Inflammatory macrophage treated with lipopolysaccharide for 1 hour (primary cell): ENCODE results near the gene OSM.

Source experiments
- DNase-seq, 2 donors: peaks; one replicate each; pipeline ENCODE4 v3.0.0-alpha.2; 2020 to 2022

Gene OSM

GRCh38 chr22:30261134-30261533 is 5.5 kb downstream of the OSM start:
- peak; percentile 72 to 73 for DNase-seq

DNA sequence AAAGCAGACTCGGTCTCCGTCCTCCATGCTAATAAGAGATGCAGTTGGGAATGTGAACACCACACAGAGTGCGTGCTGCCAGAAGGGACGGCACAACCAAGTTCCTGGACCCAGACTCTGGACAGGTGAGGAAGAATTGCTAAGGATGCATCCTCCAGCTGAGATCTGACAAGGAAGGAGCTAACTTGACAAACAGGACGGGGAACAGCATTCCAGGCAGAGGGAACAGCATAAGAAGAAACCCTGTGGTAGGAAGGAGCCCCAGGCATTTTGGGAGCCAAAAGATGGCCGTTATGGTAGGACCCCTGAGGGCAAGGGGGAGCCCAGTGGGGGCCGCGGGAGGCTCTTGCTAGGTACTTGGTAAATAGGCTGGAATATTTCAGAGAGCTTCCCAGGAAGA is 6.0 kb downstream of the OSM start:
- no peak for DNase-seq

DNA sequence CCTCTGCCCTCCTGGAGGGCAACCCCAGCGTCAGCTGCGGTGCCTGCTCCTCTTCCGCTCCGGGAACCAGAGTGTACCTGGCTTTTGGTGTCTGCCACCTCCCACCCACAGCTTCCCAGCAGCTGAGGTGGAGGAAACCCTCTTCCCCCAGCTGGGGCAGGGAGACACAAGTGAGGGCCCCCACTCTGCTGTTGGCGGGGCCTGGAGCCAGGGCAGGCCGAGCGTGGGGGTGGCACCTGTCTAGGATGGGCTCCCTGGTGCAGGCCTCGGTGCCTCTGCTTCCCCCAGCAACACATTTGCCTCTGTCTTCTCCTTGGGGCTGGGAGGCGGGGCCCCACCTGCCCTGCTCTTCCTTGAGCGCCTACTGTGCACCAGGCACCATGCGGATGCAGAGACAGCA is 6.4 kb downstream of the OSM start:
- no peak for DNase-seq

DNA sequence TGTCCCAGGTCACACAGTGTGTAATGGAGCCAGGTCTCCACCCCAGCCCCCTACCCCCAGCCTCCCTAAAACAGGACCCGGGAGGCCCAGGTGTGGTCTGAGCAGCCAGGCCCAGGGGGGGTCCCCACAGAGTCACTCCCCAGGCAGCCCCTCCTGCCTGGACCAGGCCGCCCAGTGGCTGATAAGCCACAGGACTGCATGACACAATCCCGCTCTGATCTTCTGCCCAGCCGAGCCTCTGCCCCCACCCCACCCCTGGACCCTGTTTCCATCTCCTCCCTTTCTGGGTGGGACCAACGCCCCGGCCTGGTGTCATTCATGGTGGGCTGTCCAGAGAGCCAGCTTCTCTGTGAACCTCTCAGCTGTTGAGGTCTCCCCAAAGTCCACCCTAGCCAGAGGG is 12.3 kb downstream of the OSM start:
- DNase-seq = no peak

GRCh38 chr22:30253205-30253852 is 13.3 kb downstream of the OSM start:
- DNase-seq = no peak

DNA sequence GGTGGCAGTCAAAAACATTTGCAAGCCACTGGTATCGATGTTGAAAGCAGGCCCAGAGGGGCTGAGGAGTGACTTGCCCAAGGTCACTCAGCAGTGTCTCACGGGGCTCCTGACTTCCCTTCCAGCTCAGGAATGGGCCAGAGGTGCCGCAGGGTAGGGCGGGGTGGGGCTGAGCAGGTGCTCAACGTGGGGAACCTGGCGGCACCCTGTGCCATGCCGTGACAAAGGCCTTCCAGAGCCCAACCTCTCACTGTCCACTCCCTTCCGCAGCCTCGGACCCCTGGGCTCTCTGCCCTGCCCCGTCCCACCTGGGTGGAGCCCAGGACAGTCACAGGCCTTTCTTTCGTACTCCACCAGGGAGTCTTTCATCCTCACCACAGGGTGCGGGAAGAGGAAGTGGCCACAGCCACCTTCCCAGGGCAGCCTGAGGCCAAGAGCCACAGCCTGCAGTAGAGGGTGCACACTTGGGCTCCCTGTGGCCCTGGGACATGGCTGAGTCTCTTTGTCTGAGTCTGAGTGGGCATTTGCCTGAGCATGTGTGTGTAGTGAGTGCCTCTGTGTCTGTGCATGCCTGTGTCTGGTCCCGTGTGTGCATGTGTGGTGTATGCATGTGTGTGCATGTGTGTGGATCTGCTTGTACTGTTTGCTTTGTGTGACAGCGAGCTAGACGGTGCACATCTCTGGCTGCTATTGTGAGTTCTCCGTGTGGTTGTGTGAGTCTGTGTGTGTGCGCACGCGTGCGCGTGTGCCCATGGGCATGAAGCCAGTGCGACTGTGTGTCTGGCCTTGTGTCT is 14.0 kb downstream of the OSM start:
- DNase-seq = no peak

GRCh38 chr22:30251711-30252110 is 14.9 kb downstream of the OSM start:
- DNase-seq = no peak

- peak in 1 of 2 donors; percentile 40 for DNase-seq
Measured at GRCh38 chr22:30250661-30251267, 15.9 kb downstream of the OSM start.

- no peak for DNase-seq
Measured at GRCh38 chr22:30250039-30250565, 16.5 kb downstream of the OSM start.

DNA sequence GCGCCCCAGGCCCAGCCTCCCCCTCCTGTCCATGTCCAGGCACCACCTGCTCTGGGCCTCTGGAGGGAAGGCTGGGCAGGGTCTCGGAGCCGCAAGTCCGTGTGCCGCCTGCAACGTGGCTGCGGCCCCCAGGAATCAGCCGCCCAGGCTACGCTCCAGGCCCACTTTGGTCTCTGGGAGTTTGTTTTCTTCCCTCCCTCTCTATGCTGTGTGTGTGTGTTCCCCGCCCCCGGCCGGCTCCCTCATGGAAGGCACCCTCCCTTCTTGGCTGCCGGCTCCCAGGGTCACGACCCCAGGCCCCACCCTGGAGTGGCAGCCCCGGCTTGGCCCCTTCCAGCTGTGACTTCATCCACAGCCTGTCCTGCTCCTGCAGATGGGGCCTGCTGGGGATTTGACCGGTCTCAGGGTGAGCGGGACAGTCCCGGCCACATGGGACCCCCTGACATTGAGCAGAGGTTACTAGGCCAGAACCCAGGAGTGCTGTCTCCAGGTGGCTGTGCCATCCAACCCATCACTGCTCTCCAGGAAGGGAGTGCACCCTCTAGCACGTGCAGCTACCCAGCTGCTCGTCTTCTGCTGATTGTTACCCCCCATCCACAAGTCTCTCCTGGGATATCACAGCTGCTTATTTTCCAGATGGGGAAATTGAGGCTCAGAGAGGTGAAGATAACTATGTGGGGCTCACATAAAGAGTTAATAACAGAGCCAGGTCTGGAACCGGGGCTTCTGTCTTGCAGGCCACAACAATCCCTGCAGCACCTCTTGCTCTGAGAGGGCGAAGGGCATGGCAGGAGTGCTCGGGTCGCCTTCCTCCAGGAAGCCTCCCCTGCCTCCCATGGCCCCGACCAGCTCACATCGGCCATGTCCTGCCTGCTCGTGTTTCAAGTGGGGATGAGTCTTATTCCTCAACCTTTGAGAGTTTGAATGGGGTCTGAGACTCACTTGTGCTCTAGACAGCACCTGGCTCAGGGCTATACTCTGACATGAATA is 17.3 kb downstream of the OSM start:
- DNase-seq = no peak

GRCh38 chr22:30248484-30248883 is 18.2 kb downstream of the OSM start:
- DNase-seq = no peak

- no peak for DNase-seq
Measured at GRCh38 chr22:30247974-30248373, 18.7 kb downstream of the OSM start.

GRCh38 chr22:30247561-30247960 is 19.1 kb downstream of the OSM start:
- no peak for DNase-seq

- DNase-seq = no peak
Measured at GRCh38 chr22:30246814-30247376, 19.8 kb downstream of the OSM start.

DNA sequence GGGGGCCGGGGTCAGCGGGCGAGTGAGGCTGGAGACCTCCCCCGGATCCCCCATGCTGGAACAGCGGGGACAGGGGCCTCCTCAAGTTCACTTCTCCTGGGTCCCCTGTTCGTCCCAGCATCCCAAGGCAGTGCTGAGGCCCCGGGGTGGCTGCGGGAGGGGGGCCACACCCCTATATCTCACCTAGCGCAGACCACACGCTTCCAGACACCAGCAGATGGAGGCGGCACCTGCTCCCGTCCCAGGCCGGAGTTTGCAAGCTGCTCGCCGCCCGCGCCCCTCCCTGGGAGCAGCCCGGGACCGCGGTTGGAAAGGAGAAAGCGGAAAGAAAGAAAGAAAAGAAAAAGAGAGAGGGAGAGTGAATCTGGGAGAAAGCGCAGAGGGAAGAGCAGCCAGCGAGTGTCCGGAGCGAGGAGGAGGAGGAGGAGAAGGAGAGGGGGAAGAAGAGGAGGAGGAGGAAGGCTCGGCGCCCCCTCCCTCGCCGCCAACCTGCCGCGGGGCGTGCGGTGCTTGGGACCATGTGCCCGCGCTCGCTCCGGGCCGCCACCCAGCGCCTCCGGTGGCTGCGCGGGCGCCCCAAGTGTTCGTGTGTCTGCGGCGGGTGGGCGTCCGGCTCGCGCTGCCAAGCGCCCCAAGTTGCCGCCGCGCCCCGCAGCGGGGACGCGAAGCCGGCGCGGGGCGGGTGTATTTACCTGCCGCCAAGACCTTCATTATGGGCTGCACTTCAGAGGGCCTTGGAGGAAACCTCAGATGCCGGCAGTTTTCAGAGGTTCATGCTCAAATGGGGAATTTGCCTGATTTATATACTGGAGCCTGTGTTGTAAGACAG is 20.5 kb downstream of the OSM start, which contains the start of gene LIF:
TSS of gene LIF (minus strand) at position 775 of the 829 bp plus-strand sequence. CDS start at position 711, 64 bp downstream.
- peak; percentile 38 to 59 for DNase-seq

DNA sequence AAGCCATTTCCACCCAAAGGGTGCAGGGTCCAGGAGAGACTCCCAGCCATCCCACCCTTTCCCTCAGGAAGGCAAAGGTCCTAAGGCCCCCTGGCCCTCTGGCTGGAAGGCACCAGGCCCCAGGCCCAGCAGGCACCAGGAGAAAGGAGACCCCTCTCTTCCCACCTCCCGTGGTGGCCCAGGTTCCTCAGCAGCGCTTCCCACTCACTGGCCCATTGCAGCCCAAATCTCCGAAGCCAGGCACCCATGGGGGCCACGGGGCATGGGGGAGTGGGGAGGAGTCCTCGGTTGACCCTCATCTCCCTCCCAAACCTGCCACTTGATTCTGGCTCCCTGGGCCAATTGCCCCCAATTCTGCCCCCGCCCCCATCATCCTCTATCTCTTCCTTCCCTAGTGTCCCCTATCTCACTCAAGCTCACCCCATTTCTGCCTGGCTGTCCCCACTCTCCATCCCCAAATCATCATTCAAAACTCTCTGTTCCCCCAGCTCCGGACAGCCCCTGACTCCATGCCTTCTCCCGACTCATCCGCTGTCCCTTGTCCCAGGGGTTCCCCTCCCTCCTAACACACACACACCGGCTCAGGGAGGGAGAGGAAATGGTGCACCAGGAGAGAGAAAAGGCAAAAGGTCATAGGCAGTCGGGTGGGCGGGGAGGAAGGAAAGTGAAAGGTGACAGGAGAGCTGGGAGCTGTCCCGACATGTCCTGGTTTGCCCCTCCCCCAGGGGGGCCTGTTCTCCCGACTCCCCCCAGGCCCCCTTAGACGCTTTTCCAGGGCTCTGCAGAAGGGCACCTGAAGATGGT is 21.3 kb downstream of the OSM start:
- DNase-seq = no peak

- DNase-seq = no peak
Measured at GRCh38 chr22:30244641-30245040, 22.0 kb downstream of the OSM start.

- DNase-seq = no peak
Measured at GRCh38 chr22:30244066-30244465, 22.6 kb downstream of the OSM start.

GRCh38 chr22:30243661-30244060 is 23.0 kb downstream of the OSM start:
- no peak for DNase-seq
